Activated T-cell treated with anti-CD3 and anti-CD28 coated beads for 24 hours (primary cell): ENCODE results near the gene CYP27B1.

Experiments
- DNase-seq: peaks from one replicate; pipeline ENCODE4 v3.0.0-alpha.2; 2020; ENCODE audit warnings: low read depth

Gene CYP27B1

GRCh38 chr12:57765698-57766463, 997 bp downstream of the CYP27B1 start:
- no peak for DNase-seq

- no peak for DNase-seq
These were observed 1.7 kb downstream of the CYP27B1 start for GRCh38 chr12:57765003-57765697.

GRCh38 chr12:57764662-57765002, 2.2 kb downstream of the CYP27B1 start:
- DNase-seq: no peak

DNA sequence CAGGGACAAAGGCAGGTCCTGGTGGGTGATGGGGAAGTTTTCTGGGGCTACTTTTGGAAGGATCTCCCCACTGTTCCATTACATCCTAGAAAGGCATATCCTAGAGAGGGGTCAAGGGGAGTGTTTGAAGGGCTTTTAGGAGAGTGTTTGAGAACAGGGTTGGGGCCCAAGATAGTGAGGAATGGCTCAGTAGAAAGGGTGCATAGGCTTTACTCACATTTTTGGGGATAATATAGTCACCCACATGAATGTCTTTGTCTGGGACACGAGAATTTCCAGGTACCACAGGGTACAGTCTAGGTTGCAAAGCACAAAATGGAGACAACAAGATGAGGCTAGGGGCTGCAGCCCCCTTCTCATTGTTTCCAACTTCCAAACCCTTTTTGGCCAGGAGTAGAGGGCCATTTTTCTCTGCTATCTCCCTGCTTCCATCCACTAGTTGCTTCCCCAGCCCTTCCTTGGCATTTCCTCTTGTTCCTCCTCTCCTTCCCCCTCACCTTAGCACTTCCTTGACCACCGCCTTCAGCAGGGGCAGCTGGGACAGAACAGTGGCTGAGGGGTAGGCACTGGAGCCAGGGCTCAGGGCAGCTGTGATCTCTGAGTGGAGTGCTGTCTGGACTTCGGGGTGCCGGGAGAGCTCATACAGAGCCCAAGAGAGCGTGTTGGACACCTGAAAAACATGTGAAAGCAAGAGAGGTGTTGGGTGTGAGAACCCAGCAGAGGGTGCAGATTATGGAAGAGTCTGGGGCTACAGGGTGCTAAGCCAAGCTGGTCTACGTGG, 2.8 kb downstream of the CYP27B1 start:
- DNase-seq: no peak

GRCh38 chr12:57762463-57762862, 4.4 kb downstream of the CYP27B1 start:
- DNase-seq: no peak

- DNase-seq: no peak
These were observed 5.4 kb downstream of the CYP27B1 start for GRCh38 chr12:57761391-57761998.

- no peak for DNase-seq
These were observed 6.4 kb downstream of the CYP27B1 start for GRCh38 chr12:57760347-57760982.

DNA sequence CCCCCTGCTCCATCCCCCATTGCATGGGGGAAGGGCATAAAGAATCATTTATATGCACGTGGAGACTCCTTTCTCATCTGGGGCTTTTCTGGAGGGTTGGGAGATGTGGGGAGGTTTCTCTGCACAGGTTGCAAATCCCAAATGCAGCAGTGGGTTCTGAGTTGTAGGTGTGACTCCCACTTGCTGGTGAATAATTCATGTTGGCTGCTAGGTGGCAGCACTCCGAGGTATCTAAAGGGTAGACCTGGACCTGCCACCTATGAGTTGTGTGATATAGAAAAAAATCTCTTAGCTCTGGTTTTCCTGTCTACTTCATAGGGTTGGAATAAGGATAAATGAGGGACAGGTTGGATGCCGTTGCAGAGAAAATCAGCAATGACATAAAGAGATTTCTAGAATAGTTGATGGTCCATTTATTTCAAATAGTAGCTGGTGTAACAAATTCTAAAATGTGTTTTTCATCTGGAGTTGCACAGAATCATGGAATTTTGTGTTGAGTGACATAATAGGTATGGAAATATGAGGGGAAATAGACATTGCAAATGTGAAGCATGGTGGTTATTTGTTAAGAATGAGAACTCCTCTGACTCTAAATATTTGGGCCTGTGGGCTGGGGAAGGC, 7.4 kb downstream of the CYP27B1 start:
- no peak for DNase-seq

GRCh38 chr12:57758552-57759359, 8.1 kb downstream of the CYP27B1 start:
- DNase-seq: no peak

GRCh38 chr12:57757771-57758170, 9.1 kb downstream of the CYP27B1 start:
- DNase-seq: no peak

DNA sequence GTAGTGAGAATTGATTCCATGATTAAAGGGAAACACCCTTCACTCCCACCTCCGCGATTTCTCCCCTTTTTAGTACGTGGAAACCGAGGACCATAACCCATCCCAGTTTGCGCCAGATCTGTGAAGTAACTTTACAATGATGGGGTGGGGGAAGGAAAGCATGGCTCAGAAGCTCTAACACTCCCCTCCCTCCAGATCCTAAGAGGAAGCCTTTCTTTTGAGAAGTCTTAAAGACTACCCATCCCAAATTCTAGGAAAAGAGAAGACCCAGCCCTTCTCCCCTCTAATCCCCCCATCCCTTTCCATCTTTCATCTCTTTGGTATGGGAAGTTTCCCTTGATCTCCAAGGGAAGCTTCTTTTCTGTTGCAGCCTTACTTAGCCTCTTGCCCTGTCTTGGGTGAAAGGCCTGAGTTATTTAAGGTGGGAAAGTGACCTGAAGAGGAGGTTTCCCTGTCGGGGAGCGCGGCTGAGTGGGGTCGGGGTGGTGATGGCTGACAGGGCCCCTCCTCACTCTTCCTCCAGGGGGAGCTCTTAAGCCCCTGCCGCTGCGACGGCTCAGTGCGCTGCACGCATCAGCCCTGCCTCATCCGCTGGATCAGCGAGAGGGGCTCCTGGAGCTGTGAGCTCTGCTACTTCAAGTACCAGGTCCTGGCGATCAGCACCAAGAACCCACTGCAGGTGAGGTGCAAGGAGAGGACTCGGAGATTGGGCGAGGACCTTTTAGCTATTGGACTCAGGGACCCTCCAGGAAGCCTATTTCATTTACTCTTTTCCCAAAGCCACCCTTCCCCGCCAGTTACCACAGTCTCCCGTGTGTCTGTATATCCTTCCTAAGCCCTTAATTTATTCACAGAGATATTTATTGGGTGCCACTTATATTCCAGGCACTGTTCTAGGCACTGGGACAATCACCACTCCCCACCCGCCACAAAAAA, 10.2 kb downstream of the CYP27B1 start:
- DNase-seq: peak; percentile 63

GRCh38 chr12:57755454-57756372, 11.2 kb downstream of the CYP27B1 start:
- DNase-seq: no peak

GRCh38 chr12:57755194-57755453, 11.8 kb downstream of the CYP27B1 start:
- no peak for DNase-seq

DNA sequence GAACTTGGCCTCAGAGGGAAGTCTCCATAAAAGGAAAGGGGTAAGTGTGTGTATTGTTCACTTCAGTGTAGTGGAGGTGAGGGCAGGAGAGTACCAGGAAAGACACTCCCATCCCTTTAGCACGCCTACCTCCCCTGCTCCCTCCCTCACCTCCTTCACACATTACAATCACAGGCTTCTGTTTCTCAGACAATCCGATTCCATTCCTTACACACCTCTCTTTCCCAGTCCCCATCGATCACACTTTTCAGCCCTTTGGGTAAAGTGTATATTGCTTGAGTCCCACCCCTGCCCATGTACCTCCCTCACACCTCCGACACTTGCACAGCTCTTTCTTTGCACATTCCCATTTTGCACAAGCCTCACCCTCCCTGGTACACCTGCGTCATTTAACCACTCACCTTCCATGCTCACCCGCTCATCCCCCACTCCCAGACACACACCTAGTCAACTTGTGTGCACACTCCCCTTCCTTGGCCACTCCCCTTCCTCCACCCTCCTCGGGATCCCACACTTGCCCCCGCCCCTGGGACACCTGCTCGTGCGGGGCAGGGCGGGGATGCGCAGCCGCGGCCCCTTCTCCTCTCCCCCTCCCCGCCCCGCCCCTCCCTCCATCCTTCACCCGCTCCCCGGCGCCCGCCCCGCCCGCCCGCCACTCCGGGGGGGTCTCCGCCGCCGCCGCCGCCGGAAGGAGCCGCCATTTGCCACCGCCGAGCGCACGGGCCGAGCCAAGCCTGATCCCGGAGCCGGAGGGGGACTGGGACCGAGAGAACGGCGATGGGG, 12.3 kb downstream of the CYP27B1 start, which contains the start of gene MARCHF9:
MARCHF9 (plus strand) TSS at position 693 of the 783 bp plus-strand sequence. CDS start 426 bp downstream, outside the sequence.
- DNase-seq: peak; percentile 79

DNA sequence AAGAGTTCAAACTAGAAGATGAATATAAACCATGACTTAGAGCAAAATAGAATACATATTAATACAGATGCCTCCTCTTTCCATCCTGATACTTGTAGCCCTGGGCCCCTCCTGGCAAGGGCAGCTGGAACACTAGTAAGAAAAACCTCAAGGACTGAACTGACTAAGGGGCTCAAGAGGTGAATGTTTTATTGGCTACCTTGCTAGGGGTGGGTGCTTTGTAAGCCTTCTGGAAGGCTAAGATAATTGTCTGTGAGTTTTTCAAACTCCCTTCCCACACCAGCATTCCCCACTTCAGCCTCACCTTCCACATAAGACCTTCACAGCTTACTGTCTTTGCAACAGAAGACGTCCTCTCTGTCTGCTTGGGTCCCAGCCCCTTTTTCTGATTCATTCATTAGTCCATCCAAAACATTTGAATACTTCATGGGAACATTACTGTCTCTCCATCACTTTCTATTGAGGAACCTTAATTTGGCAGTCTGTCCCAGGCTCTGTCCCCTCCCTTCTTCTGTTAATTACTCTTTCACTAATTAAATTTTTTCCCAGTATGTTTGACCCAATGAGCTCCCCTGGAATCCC, 13.0 kb downstream of the CYP27B1 start:
- DNase-seq: no peak

DNA sequence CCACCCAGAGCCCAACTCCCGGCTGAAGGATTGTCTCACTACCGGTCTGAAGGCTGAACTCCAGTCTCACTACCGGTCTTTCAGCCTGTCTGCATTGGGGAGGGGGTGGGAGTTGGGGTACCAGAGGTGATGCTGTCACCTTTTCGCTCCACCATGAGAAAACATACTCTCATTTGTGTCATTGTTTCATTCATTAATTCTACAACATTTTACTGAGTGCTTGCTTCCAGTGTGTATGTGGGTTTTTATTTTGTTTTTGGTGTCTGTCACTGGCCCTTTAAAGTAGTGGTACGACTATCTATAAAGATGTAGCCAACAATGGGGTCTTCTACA, 14.2 kb downstream of the CYP27B1 start:
- DNase-seq: no peak
